Effector memory CD8-positive, alpha-beta T cell (primary cell): ENCODE results near the gene CXCL16.

Source experiments
- ATAC-seq: fragments of 150-1000 bp; cut with Tn5 transposase; replicated peaks from 2 replicates; pipeline ENCODE4 v1.10.0; 2021; ENCODE audit warnings: mild to moderate bottlenecking, moderate library complexity
- DNase-seq, 3 experiments: peaks; one replicate each; pipeline ENCODE4 v3.0.0; 2021
- H3K27ac Mint-ChIP-seq, 2 donors: one replicate each; pipeline ENCODE4 v1.8.0; 2022; ENCODE audit warnings: mild to moderate bottlenecking in 2 of 2, mixed read lengths in 2 of 2, moderate library complexity in 2 of 2
- H3K27me3 Mint-ChIP-seq, 2 donors: one replicate each; pipeline ENCODE4 v1.8.0; 2022; ENCODE audit warnings: mixed read lengths in 2 of 2
- H3K36me3 Mint-ChIP-seq: one replicate; pipeline ENCODE4 v1.8.0; 2022; ENCODE audit warnings: mild to moderate bottlenecking, moderate library complexity, mixed read lengths; ENCODE audit not compliant: insufficient read depth
- H3K4me1 Mint-ChIP-seq, 2 donors: one replicate each; pipeline ENCODE4 v1.8.0; 2022; ENCODE audit warnings: low read depth in 2 of 2, mixed read lengths in 2 of 2
- H3K4me3 Mint-ChIP-seq, 2 donors: one replicate each; pipeline ENCODE4 v1.8.0; 2022; ENCODE audit warnings: mild to moderate bottlenecking in 2 of 2, mixed read lengths in 2 of 2, moderate library complexity in 2 of 2
- H3K9me3 Mint-ChIP-seq, 2 donors: one replicate each; pipeline ENCODE4 v1.8.0; 2022; ENCODE audit warnings: mixed read lengths in 2 of 2

Gene CXCL16

GRCh38 chr17:4743898-4744297, 4.2 kb upstream of the CXCL16 start:
- peaks cover 37 to 57% of the 10 kb centered on the region in 2 donors for H3K27me3 Mint-ChIP-seq

GRCh38 chr17:4743216-4743615, 3.5 kb upstream of the CXCL16 start:
- no peak for DNase-seq
- Mint-ChIP-seq H3K36me3 (peaks cover 8% of the 10 kb centered on the region), H3K4me1 (peaks cover 22 to 29% of the 10 kb centered on the region in 2 donors), H3K27me3 (peaks cover 31 to 56% of the 10 kb centered on the region in 2 donors), H3K4me3 (no peak overlapping the region), H3K27ac (no peak overlapping the region), H3K9me3 (no peaks in the 10 kb centered on the region)
- ATAC-seq, result no peak

More at GRCh38 chr17:4743898-4744297, 4.2 kb upstream of the CXCL16 start:
- DNase-seq (no peak), ATAC-seq (no peak)
- Mint-ChIP-seq H3K4me3 (no peak overlapping the region), H3K27ac (no peak overlapping the region), H3K9me3 (no peaks in the 10 kb centered on the region), H3K36me3 (peaks cover 4% of the 10 kb centered on the region), H3K4me1 (peaks cover 20 to 24% of the 10 kb centered on the region in 2 donors)

- no peak for ATAC-seq
- H3K27me3 Mint-ChIP-seq, result peaks cover 25 to 55% of the 10 kb centered on the region in 2 donors
- H3K4me3 Mint-ChIP-seq, result no peak overlapping the region
Observed at GRCh38 chr17:4742629-4743028, 2.9 kb upstream of the CXCL16 start.

GRCh38 chr17:4742133-4742532, 2.4 kb upstream of the CXCL16 start:
- Mint-ChIP-seq H3K4me1 (peaks cover 19 to 24% of the 10 kb centered on the region in 2 donors), H3K27me3 (peaks cover 25 to 55% of the 10 kb centered on the region in 2 donors), H3K27ac (no peak overlapping the region), H3K4me3 (no peak overlapping the region), H3K9me3 (no peaks in the 10 kb centered on the region), H3K36me3 (peaks cover 8% of the 10 kb centered on the region)
- DNase-seq, result no peak
- no peak for ATAC-seq

More at GRCh38 chr17:4742629-4743028, 2.9 kb upstream of the CXCL16 start:
- Mint-ChIP-seq H3K27ac (no peak overlapping the region), H3K9me3 (no peaks in the 10 kb centered on the region), H3K4me1 (peaks cover 19 to 24% of the 10 kb centered on the region in 2 donors), H3K36me3 (peaks cover 8% of the 10 kb centered on the region)
- no peak for DNase-seq

- Mint-ChIP-seq H3K4me3 (peak overlapping the region in 1 of 2 donors; percentile 6), H3K4me1 (peaks cover 16 to 24% of the 10 kb centered on the region in 2 donors)
- no peak for DNase-seq
Observed at GRCh38 chr17:4741544-4741943, 1.8 kb upstream of the CXCL16 start.

GRCh38 chr17:4740584-4740983, 856 bp upstream of the CXCL16 start:
- H3K27me3 Mint-ChIP-seq, result peaks cover 20 to 53% of the 10 kb centered on the region in 2 donors
- DNase-seq (no peak), ATAC-seq (no peak)
- peak overlapping the region; percentile 81 to 90 for H3K4me3 Mint-ChIP-seq
- H3K9me3 Mint-ChIP-seq, result no peaks in the 10 kb centered on the region
- peaks cover 15 to 24% of the 10 kb centered on the region in 2 donors for H3K4me1 Mint-ChIP-seq
- H3K36me3 Mint-ChIP-seq, result peaks cover 8% of the 10 kb centered on the region
- peak overlapping the region; percentile 56 to 76 for H3K27ac Mint-ChIP-seq

More at GRCh38 chr17:4741544-4741943, 1.8 kb upstream of the CXCL16 start:
- Mint-ChIP-seq H3K27me3 (peaks cover 22 to 55% of the 10 kb centered on the region in 2 donors), H3K9me3 (no peaks in the 10 kb centered on the region), H3K36me3 (peaks cover 8% of the 10 kb centered on the region), H3K27ac (no peak overlapping the region)
- no peak for ATAC-seq

- peak overlapping the region; percentile 81 to 90 for H3K4me3 Mint-ChIP-seq
- H3K27ac Mint-ChIP-seq, result peak overlapping the region; percentile 56 to 76
- ATAC-seq (no peak), DNase-seq (no peak)
- H3K9me3 Mint-ChIP-seq, result no peaks in the 10 kb centered on the region
- peaks cover 15 to 19% of the 10 kb centered on the region in 2 donors for H3K4me1 Mint-ChIP-seq
- H3K36me3 Mint-ChIP-seq, result peaks cover 8% of the 10 kb centered on the region
- peaks cover 14 to 48% of the 10 kb centered on the region in 2 donors for H3K27me3 Mint-ChIP-seq
Observed at GRCh38 chr17:4740025-4740351, 260 bp upstream of the CXCL16 start.

- ATAC-seq, result peak; percentile 39
Observed at GRCh38 chr17:4738136-4739121, 1.3 kb downstream of the CXCL16 start.

GRCh38 chr17:4735876-4736651, 3.7 kb downstream of the CXCL16 start:
- Mint-ChIP-seq H3K36me3 (peaks cover 22% of the 10 kb centered on the region), H3K9me3 (no peaks in the 10 kb centered on the region), H3K27me3 (peaks cover 8 to 21% of the 10 kb centered on the region in 2 donors), H3K4me1 (peaks cover 24 to 25% of the 10 kb centered on the region in 2 donors), H3K4me3 (no peak overlapping the region), H3K27ac (no peak overlapping the region)
- no peak for ATAC-seq
- DNase-seq, result no peak

More at GRCh38 chr17:4738136-4739121, 1.3 kb downstream of the CXCL16 start:
- Mint-ChIP-seq H3K27ac (peak overlapping the region in 1 of 2 donors; percentile 87), H3K9me3 (no peaks in the 10 kb centered on the region), H3K4me1 (peaks cover 15 to 18% of the 10 kb centered on the region in 2 donors), H3K36me3 (peaks cover 13% of the 10 kb centered on the region), H3K27me3 (peaks cover 13 to 38% of the 10 kb centered on the region in 2 donors), H3K4me3 (peak overlapping the region; percentile 82 to 84)
- peak in 1 of 3 experiments; percentile 15 for DNase-seq

- ATAC-seq (no peak), DNase-seq (no peak)
- Mint-ChIP-seq H3K27me3 (peaks cover under 1 to 10% of the 10 kb centered on the region in 2 donors), H3K4me1 (peaks cover 27% of the 10 kb centered on the region in 2 donors), H3K4me3 (no peak overlapping the region), H3K36me3 (peaks cover 24% of the 10 kb centered on the region), H3K9me3 (no peaks in the 10 kb centered on the region), H3K27ac (no peak overlapping the region)
Observed at GRCh38 chr17:4734857-4735475, 4.8 kb downstream of the CXCL16 start.

GRCh38 chr17:4733073-4733531, 6.6 kb downstream of the CXCL16 start:
- H3K4me3 Mint-ChIP-seq, result no peak overlapping the region
- H3K4me1 Mint-ChIP-seq, result peaks cover 15 to 18% of the 10 kb centered on the region in 2 donors
- no peaks in the 10 kb centered on the region for H3K27me3 Mint-ChIP-seq
- peaks cover 22% of the 10 kb centered on the region for H3K36me3 Mint-ChIP-seq
- DNase-seq (no peak), ATAC-seq (no peak)
- peak overlapping the region in 1 of 2 donors; percentile 45 for H3K27ac Mint-ChIP-seq
- H3K9me3 Mint-ChIP-seq, result no peaks in the 10 kb centered on the region

- H3K36me3 Mint-ChIP-seq, result peaks cover 19% of the 10 kb centered on the region
- no peak overlapping the region for H3K27ac Mint-ChIP-seq
Observed at GRCh38 chr17:4728124-4728523, 11.6 kb downstream of the CXCL16 start.

More at GRCh38 chr17:4728124-4728523, 11.6 kb downstream of the CXCL16 start:
- Mint-ChIP-seq H3K27me3 (no peaks in the 10 kb centered on the region), H3K4me3 (no peak overlapping the region), H3K9me3 (no peaks in the 10 kb centered on the region), H3K4me1 (peaks cover 15 to 16% of the 10 kb centered on the region in 2 donors)
- no peak for ATAC-seq
- DNase-seq, result no peak
